ENCODE data around the gene VAV2. TPM values are rescaled to one million over a fixed set of nuclear protein-coding genes. Genes with fewer than 3 reads are reported as not detected.
A peak's percentile ranks its signal among the peaks of the same experiment; 100 is the strongest.

The VAV2 gene
- total RNA-seq, 1 experiment from 2014 or later = 25.1 TPM

DNA sequence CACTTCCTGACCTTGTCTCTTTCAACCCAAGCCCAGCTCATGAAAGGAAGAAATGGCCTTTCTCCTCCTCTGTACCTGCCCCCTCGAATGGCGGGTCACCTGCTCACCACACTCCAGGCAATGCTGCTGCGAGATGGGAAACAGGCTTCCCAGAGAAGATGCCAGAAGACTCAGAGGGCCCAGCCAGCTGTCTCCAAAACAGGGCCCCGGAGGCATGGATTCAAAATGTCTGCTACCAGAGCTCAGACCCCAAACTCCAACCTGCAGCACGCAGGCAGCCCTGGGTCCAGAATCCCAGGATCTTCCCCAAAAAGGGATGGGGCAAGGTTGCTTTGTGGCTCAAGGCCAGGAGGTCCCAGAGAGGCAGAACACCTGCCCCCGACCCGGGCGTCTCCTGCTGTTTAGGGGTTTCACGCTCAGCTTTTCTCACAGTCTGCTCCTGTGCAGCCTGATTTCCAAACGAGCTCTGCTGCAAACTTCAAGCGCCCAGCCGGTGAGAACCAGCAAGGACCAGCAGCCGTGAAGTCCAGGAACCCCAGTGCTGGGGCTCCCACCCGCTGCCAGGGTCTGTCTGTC, 42.5 kb downstream of the VAV2 start:
- in situ Hi-C loops (cut with HindIII; ENCODE audit: low pct_unique_long_range_greater_than_20kb, low sequenced_read_pairs) = no loop called here
- no peak for DNase-seq (ENCODE audit: low read depth)

GRCh38 chr9:133948561-133949485, 43.3 kb downstream of the VAV2 start:
- DNase-seq (ENCODE audit: low read depth) = no peak
- in situ Hi-C loops (cut with HindIII; ENCODE audit: low pct_unique_long_range_greater_than_20kb, low sequenced_read_pairs) = no loop called here

DNA sequence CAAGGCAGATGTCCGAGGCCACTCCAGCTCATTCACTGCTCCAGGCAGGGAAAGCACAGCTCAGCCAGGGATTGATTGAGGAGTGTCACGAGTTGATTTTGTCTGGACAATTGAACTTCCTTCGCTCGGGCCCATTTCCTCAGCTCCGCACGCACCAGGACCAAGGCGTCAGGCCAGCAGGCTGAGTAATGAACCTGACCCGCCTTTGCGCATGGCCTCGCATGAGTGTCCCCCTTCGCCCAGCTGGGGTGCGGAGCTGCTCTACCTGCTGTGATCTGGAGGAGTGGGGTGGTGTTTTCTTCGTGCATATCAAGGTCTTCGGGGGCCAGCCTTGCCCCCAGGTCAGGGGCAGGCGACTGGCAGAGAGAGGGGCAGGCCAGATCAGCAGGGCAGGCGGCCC, 44.0 kb downstream of the VAV2 start:
- DNase-seq (ENCODE audit: low read depth) = no peak
- in situ Hi-C loops (cut with HindIII; ENCODE audit: low pct_unique_long_range_greater_than_20kb, low sequenced_read_pairs) = no loop called here

GRCh38 chr9:133946840-133947486, 45.2 kb downstream of the VAV2 start:
- in situ Hi-C loops (cut with HindIII; ENCODE audit: low pct_unique_long_range_greater_than_20kb, low sequenced_read_pairs) = no loop called here
- DNase-seq (ENCODE audit: low read depth) = no peak

DNA sequence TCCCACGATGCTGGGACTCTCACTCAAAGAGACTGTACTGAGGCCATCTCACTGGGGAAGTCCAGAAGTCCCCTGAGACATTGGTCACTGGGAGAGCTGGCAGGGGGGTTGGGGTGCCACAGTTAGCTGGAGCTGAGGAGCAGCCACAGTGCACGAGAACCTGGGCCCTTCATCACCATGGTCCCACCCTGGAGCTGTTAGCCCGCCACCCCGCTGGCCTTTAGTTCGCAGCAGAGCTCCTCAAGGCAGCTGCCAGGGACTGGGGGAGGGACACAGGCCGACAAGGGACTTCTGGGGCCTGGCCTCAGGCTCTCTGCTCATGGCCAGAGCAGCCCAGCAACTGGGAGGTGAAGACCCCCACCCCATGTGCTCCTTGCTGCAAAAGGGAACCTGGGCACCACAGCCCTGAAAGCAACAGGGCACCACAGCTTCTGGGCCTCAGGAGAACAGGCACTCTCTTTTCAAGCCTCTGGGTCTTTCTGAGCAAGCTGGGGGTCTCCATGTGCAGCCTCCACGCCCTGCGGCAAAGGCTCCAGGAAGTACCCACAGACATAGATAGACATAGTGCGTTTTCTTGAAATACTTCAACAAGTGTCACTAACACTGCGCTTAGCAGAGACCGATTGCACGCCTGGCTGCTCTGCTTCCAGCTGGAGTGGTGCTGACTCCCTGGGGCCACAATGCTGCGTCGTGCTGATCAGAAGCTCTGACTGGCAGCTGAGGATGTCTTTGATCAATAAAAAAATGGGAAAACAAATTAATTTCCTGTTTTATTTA, 46.0 kb downstream of the VAV2 start:
- peak; percentile 47 for DNase-seq (ENCODE audit: low read depth)
- in situ Hi-C loops (cut with HindIII; ENCODE audit: low pct_unique_long_range_greater_than_20kb, low sequenced_read_pairs) = no loop called here

DNA sequence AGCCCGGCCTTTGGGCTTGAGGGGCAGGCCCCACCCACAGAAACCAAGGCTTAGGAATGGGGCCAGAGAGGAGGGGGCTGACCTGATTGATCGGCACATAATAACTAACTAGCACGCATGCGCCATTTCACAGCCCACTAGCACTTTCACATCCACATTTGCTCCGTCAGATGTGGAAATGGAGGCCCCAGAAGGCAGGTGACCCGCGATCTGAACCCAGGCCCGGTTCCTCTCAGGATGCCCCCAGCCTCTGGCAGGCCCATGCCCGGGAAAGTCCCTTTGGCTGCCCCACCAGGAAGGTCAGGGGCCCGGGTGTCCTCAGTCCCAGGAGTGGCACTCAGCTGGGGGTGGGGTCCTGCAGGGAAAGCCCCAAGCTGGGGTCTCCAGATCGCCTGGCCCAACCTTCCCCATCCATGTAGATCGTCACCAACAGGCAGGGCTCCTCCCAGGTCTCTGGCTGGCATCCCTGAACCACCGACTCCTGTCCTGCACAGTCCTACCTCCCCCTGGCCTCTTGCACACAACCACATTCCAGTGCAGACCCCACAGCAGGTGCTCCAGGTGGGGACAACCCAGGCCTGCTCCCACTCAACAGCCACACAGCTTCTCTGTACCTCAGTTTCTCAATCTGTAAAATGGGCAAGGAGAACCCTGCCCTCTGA, 46.7 kb downstream of the VAV2 start:
- in situ Hi-C loops (cut with HindIII; ENCODE audit: low pct_unique_long_range_greater_than_20kb, low sequenced_read_pairs) = no loop called here
- DNase-seq (ENCODE audit: low read depth) = peak; percentile 16

DNA sequence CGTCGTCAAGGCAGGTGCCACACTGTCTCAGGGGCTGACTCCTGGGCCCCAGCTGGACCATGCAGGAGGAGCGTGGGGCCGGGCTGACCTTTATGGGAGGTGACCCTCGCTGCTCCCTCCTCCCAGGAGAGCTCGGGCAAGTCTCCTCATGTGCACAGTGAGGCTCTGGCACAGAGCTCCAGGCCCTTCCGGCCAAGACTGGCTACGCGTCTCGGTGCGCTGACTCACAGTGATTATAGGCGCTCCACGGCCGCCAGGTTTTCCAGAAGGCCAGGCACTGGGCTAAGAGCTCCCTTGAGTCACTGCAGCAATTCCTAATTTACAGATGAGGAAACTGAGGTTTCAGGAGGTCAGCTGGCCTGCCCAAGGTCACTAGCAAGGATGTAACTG, 47.4 kb downstream of the VAV2 start:
- peak; percentile 91 for DNase-seq (ENCODE audit: low read depth)
- in situ Hi-C loops (cut with HindIII; ENCODE audit: low pct_unique_long_range_greater_than_20kb, low sequenced_read_pairs) = no loop called here

- no peak for DNase-seq (ENCODE audit: low read depth)
Observed at GRCh38 chr9:133943781-133944745, 48.1 kb downstream of the VAV2 start.

DNA sequence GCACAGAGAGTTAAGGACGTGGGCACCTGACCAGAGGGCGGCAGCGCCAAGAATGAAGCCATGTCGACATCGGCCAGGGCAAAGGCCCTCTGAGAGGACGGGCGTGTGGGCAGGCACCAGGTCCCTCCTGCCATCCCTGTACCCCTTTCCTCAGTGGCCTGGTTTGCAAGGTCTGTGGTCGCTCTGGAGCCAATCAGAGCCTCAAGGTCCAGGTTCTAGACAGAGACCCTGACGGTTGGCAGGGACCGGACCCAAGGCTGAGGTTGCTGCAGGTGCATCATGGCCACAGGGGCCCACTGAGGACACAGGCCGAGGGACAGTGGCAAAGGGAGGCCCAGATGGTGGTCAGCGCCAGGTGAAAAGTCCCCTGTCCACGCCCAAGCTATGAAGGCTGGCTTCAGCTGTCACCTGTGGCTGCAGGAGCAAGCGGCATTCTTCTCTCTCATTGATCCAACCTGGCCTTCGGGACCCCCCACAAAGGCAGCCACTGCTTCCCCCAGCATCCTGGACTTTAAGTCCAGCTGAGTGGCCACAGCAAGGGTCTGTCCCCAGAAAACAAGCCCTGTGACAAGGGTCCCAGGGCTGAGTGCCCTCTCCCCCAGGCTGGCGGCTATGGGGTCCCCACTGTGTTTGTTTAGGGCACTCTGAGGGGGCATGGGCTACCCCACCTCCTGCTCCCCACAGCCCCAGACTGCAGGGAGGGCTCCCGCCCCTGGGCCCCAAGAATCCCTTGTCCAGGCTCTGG, 48.9 kb downstream of the VAV2 start:
- in situ Hi-C loops (cut with HindIII; ENCODE audit: low pct_unique_long_range_greater_than_20kb, low sequenced_read_pairs) = no loop called here
- DNase-seq (ENCODE audit: low read depth) = no peak

More at GRCh38 chr9:133943781-133944745, 48.1 kb downstream of the VAV2 start:
- in situ Hi-C loops (cut with HindIII; ENCODE audit: low pct_unique_long_range_greater_than_20kb, low sequenced_read_pairs) = no loop called here

GRCh38 chr9:133942206-133942975, 49.7 kb downstream of the VAV2 start:
- in situ Hi-C loops (cut with HindIII; ENCODE audit: low pct_unique_long_range_greater_than_20kb, low sequenced_read_pairs) = no loop called here
- DNase-seq (ENCODE audit: low read depth) = no peak

DNA sequence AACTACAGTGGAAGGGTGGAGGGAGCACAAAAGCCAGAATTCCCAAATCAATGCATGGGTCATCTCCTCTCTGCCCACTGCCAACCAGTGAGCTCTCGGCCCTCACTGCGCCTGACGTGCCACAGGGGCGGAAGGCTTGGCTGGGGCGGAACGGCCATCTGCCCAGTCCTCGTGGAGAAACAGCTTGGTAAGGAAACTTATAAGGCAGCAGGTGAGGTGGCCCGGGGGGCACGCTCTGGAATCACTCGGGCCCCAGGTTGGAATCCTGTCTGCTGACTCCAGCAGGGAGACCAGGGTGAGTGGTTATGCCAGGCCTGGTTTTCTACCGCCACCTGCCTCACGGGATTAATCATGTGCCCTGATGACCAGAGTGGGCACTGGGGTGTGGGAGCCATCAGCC, 52.3 kb downstream of the VAV2 start:
- in situ Hi-C loops (cut with HindIII; ENCODE audit: low pct_unique_long_range_greater_than_20kb, low sequenced_read_pairs) = no loop called here
- DNase-seq (ENCODE audit: low read depth) = no peak

- DNase-seq (ENCODE audit: low read depth) = no peak
- in situ Hi-C loops (cut with HindIII; ENCODE audit: low pct_unique_long_range_greater_than_20kb, low sequenced_read_pairs) = no loop called here
Observed at GRCh38 chr9:133939171-133939785, 52.8 kb downstream of the VAV2 start.

DNA sequence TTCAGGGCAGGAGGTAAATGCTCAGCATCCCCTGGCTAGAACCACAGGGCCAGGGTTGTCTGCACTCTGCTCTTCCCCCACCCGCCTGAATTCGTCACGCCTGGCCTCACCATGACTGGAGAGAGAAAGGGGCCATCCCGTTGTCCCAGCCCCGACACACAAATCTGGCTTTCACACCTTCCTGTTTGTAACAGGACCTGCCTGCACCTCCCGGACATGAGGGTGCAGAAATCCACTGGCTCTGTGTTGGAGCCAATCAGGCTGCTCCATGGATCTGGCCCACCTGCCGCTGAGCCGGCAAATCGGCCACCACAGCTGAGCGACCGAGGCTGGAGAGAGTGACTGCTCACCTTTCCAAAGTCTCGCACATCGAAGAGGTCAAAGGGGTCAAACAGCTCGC, 53.4 kb downstream of the VAV2 start:
- in situ Hi-C loops (cut with HindIII; ENCODE audit: low pct_unique_long_range_greater_than_20kb, low sequenced_read_pairs) = no loop called here
- no peak for DNase-seq (ENCODE audit: low read depth)

DNA sequence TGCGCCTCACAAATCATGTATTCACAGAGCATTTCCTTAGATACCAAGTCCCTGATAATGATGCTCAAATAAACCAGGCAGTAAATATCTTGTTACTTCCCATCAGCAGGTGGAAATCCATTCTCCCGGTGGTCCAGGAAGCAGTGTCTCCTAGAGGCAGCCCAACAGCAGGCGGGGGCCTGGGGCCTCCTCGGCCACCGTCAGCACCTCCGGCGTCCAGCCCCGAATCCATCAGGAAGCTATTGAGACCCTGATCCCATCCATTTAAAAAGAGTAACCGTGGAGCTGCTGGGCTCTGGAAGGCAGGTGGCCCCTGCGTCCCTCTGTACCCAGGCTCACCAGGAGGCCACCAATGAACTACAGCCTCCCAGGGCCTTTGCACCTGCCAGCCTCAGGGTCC, 54.0 kb downstream of the VAV2 start:
- no peak for DNase-seq (ENCODE audit: low read depth)
- in situ Hi-C loops (cut with HindIII; ENCODE audit: low pct_unique_long_range_greater_than_20kb, low sequenced_read_pairs) = no loop called here

GRCh38 chr9:133937120-133937519, 55.0 kb downstream of the VAV2 start:
- in situ Hi-C loops (cut with HindIII; ENCODE audit: low pct_unique_long_range_greater_than_20kb, low sequenced_read_pairs) = no loop called here
- no peak for DNase-seq (ENCODE audit: low read depth)

Data from Caki2 (cell line).